Measurements from ENCODE around the gene ZSCAN30. TPM values are rescaled to one million over a fixed set of nuclear protein-coding genes. Genes with fewer than 3 reads are reported as not detected.

ZSCAN30 gene
- total and polyA plus RNA-seq, 3 experiments from 2014 or later = 3.0 to 10.8 (median 8.9) TPM

DNA sequence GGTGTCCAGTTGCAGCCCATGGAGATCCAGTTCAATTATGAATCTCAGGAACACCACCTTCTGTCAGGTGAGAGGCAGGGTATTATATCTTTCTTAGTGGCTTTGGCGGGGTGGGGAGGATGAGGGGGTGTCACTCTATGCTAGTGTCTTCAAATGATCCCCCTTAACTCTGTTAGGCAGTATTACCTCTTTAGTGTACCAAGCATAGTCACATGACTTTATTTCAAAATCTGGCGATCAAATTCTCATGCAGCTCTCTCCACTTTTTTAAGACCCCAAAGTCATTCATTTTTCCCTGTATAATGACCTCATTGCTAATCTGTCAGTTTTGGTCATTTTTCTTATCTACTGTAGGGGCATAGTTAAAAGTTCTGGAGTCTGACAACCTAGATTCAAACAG, 1.1 kb upstream of the ZSCAN30 start:
- Mint-ChIP-seq H3K4me3 (peak overlapping the region; percentile 97 to 99 (median 98)), H3K27ac (peak overlapping the region; percentile 51 to 99 (median 98)), H3K36me3 (peaks cover 15 to 46% (median 19%) of the 10 kb centered on the region in 3 donors), H3K27me3 (peaks cover 0 to 6% of the 10 kb centered on the region in 2 donors), H3K4me1 (peaks cover 53 to 90% (median 82%) of the 10 kb centered on the region in 3 donors), H3K9me3 (peaks cover 0 to 1% (median 0%) of the 10 kb centered on the region in 5 donors)
- peaks cover 25% of the 10 kb centered on the region for H3K4me1 ChIP-seq (ENCODE audit: insufficient read depth, low read length)
- H3K27ac ChIP-seq (ENCODE audit: low read depth, low read length) = peak overlapping the region; percentile 88
- H3K9me3 ChIP-seq (ENCODE audit: low read length) = no peaks in the 10 kb centered on the region
- H3K27me3 ChIP-seq (ENCODE audit: insufficient read depth, low read length, poor library complexity, severe bottlenecking) = no peaks in the 10 kb centered on the region
- peak overlapping the region; percentile 96 for H3K4me3 ChIP-seq (ENCODE audit: low read length)
- peaks cover 5% of the 10 kb centered on the region for H3K36me3 ChIP-seq (ENCODE audit: insufficient read depth, low read length)
- CTCF ChIA-PET = no interaction called here
- no peak for DNase-seq
- POLR2A ChIA-PET = interaction anchor here (1.3 kb wide), 1 partner anchor 23 kb away, joined by 4 read pairs; no protein-coding TSS in a partner anchor

DNA sequence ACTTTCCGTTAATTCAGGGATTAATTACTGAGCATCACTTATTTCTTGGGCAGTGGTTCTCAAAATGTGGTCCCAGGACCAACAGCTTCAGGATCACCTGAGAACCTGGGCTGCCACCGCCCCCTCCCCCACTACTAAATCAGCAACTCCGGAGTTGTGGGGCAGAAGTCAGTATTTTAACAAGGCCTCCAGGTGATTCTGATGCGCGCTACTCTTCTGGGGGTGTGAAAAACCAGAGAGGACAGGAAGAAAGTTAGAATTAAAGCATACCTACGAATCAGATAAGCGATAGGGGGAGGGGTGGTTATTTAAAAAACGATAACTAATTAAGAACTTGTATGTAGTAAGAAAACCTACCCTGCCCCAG, 319 bp downstream of the ZSCAN30 start:
- Mint-ChIP-seq H3K36me3 (peaks cover 10 to 32% (median 13%) of the 10 kb centered on the region in 3 donors), H3K4me1 (peaks cover 48 to 76% (median 70%) of the 10 kb centered on the region in 3 donors), H3K27me3 (peaks cover 0 to 6% of the 10 kb centered on the region in 2 donors), H3K9me3 (peaks cover 0 to 6% (median 0%) of the 10 kb centered on the region in 5 donors), H3K27ac (peak overlapping the region; percentile 90 to 99 (median 98)), H3K4me3 (peak overlapping the region; percentile 97 to 99 (median 98))
- DNase-seq = peak in 1 of 5 donors; percentile 54
- Histone ChIP-seq H3K27me3 (ENCODE audit: insufficient read depth, low read length, poor library complexity, severe bottlenecking) (no peaks in the 10 kb centered on the region), H3K4me1 (ENCODE audit: insufficient read depth, low read length) (peaks cover 25% of the 10 kb centered on the region), H3K36me3 (ENCODE audit: insufficient read depth, low read length) (no peaks in the 10 kb centered on the region), H3K4me3 (ENCODE audit: low read length) (peak overlapping the region; percentile 96), H3K27ac (ENCODE audit: low read depth, low read length) (peak overlapping the region; percentile 88), H3K9me3 (ENCODE audit: low read length) (no peaks in the 10 kb centered on the region)
- ChIA-PET CTCF (interaction anchor here (0.6 to 2.5 kb wide), 5 partner anchors 22 to 1604 kb away, joined by 3 to 15 read pairs (median 4); partner anchors contain the start of gene ZNF24), POLR2A (interaction anchor here (0.5 to 1.1 kb wide), 5 partner anchors 22 to 678 kb away, joined by 3 to 6 read pairs (median 4); partner anchors contain the start of genes ZNF24 and ZNF397)

DNA sequence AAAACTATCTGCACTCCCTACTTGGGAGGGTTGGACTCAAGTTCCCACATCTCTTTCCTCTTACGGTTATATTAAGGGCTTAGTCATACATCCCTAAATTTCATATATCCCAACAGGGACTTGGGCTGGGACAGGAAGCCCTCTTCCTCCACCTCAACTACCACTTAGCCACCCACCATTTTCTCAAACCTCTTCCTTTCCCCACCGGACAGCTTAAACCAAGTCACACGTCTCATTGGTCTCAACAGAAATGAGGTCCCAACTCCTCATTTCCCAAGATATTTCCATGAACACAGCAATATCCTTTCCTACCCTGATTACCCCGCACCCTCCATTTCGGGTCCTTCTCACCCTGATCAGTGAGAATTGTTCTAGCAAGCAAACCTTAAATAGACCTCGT, 736 bp downstream of the ZSCAN30 start:
- Mint-ChIP-seq H3K4me3 (peak overlapping the region; percentile 97 to 99 (median 98)), H3K27me3 (peaks cover 0 to 6% of the 10 kb centered on the region in 2 donors), H3K9me3 (peaks cover 0 to 6% (median 0%) of the 10 kb centered on the region in 5 donors), H3K27ac (peak overlapping the region; percentile 90 to 99 (median 98)), H3K4me1 (peaks cover 44 to 71% (median 66%) of the 10 kb centered on the region in 3 donors), H3K36me3 (peaks cover 7 to 28% (median 12%) of the 10 kb centered on the region in 3 donors)
- Histone ChIP-seq H3K4me3 (ENCODE audit: low read length) (peak overlapping the region; percentile 96), H3K27me3 (ENCODE audit: insufficient read depth, low read length, poor library complexity, severe bottlenecking) (no peaks in the 10 kb centered on the region), H3K27ac (ENCODE audit: low read depth, low read length) (peak overlapping the region; percentile 88), H3K9me3 (ENCODE audit: low read length) (no peaks in the 10 kb centered on the region), H3K36me3 (ENCODE audit: insufficient read depth, low read length) (no peaks in the 10 kb centered on the region), H3K4me1 (ENCODE audit: insufficient read depth, low read length) (peaks cover 25% of the 10 kb centered on the region)
- CTCF ChIA-PET = interaction anchor here (1.1 to 2.5 kb wide), 2 partner anchors 21 to 55 kb away, joined by 5 to 15 read pairs; partner anchors contain the start of gene ZNF24
- DNase-seq = no peak
- POLR2A ChIA-PET = interaction anchor here (0.9 kb wide), 1 partner anchor 55 kb away, joined by 4 read pairs; the partner anchor contains the start of gene ZNF24

DNA sequence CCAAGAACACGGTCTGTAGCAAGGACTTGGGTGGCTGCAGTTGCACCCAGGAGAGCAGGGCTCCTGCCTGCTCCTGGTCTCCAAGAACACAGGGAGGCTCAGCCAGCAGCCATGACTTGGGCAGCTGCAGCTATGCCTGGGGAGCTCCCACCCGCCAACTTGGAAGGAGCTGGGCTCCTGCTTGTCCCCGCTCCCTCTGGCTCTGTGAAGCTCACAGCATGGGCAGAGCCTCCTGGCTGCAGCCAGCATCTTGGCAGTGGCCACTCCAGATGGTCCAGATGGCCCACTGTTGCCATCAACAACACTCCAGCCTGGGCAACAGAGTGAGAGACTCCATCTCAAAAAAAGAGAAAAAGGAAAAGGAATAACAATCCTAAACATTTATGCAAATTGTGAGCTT, 5.2 kb downstream of the ZSCAN30 start:
- Histone ChIP-seq H3K36me3 (ENCODE audit: insufficient read depth, low read length) (no peaks in the 10 kb centered on the region), H3K27me3 (ENCODE audit: insufficient read depth, low read length, poor library complexity, severe bottlenecking) (no peaks in the 10 kb centered on the region), H3K9me3 (ENCODE audit: low read length) (no peaks in the 10 kb centered on the region), H3K4me1 (ENCODE audit: insufficient read depth, low read length) (peaks cover 7% of the 10 kb centered on the region), H3K4me3 (ENCODE audit: low read length) (no peak overlapping the region), H3K27ac (ENCODE audit: low read depth, low read length) (no peak overlapping the region)
- Mint-ChIP-seq H3K27ac (no peak overlapping the region), H3K4me1 (peaks cover 15 to 32% (median 27%) of the 10 kb centered on the region in 3 donors), H3K4me3 (no peak overlapping the region), H3K27me3 (no peaks in the 10 kb centered on the region), H3K36me3 (peaks cover 12 to 19% (median 17%) of the 10 kb centered on the region in 3 donors), H3K9me3 (peaks cover 0 to 6% (median 0%) of the 10 kb centered on the region in 5 donors)
- POLR2A ChIA-PET = no interaction called here
- no peak for DNase-seq
- CTCF ChIA-PET = interaction anchor here (1.5 kb wide), 1 partner anchor 17 kb away, joined by 3 read pairs; no protein-coding TSS in a partner anchor

GRCh38 chr18:35283923-35284794, 5.9 kb downstream of the ZSCAN30 start:
- Histone ChIP-seq H3K9me3 (ENCODE audit: low read length) (no peaks in the 10 kb centered on the region), H3K27ac (ENCODE audit: low read depth, low read length) (no peak overlapping the region), H3K36me3 (ENCODE audit: insufficient read depth, low read length) (no peaks in the 10 kb centered on the region), H3K4me3 (ENCODE audit: low read length) (no peak overlapping the region), H3K4me1 (ENCODE audit: insufficient read depth, low read length) (peaks cover 1% of the 10 kb centered on the region), H3K27me3 (ENCODE audit: insufficient read depth, low read length, poor library complexity, severe bottlenecking) (no peaks in the 10 kb centered on the region)
- no peak for DNase-seq
- peaks cover 0 to 6% (median 0%) of the 10 kb centered on the region in 5 donors for H3K9me3 Mint-ChIP-seq
- ChIA-PET POLR2A (interaction anchor here (1.0 kb wide), 1 partner anchor 17 kb away, joined by 3 read pairs; no protein-coding TSS in a partner anchor), CTCF (interaction anchor here (1.5 kb wide), 1 partner anchor 16 kb away, joined by 3 read pairs; no protein-coding TSS in a partner anchor)
- H3K4me1 Mint-ChIP-seq = peaks cover 9 to 27% (median 20%) of the 10 kb centered on the region in 3 donors
- H3K36me3 Mint-ChIP-seq = peaks cover 9 to 21% (median 18%) of the 10 kb centered on the region in 3 donors
- no peak overlapping the region for H3K4me3 Mint-ChIP-seq
- H3K27me3 Mint-ChIP-seq = no peaks in the 10 kb centered on the region
- H3K27ac Mint-ChIP-seq = no peak overlapping the region

- no peak overlapping the region for H3K27ac ChIP-seq (ENCODE audit: low read depth, low read length)
- DNase-seq = no peak
- H3K4me1 ChIP-seq (ENCODE audit: insufficient read depth, low read length) = no peaks in the 10 kb centered on the region
- CTCF ChIA-PET = no interaction called here
- Mint-ChIP-seq H3K4me1 (peaks cover 5 to 12% (median 9%) of the 10 kb centered on the region in 3 donors), H3K27ac (no peak overlapping the region), H3K4me3 (no peak overlapping the region), H3K36me3 (peaks cover 9 to 31% (median 21%) of the 10 kb centered on the region in 3 donors), H3K9me3 (peaks cover 0 to 6% (median 0%) of the 10 kb centered on the region in 5 donors), H3K27me3 (no peaks in the 10 kb centered on the region)
- no peak overlapping the region for H3K4me3 ChIP-seq (ENCODE audit: low read length)
- H3K36me3 ChIP-seq (ENCODE audit: insufficient read depth, low read length) = no peaks in the 10 kb centered on the region
- H3K9me3 ChIP-seq (ENCODE audit: low read length) = no peaks in the 10 kb centered on the region
- no peaks in the 10 kb centered on the region for H3K27me3 ChIP-seq (ENCODE audit: insufficient read depth, low read length, poor library complexity, severe bottlenecking)
- POLR2A ChIA-PET = no interaction called here
These were observed 7.7 kb downstream of the ZSCAN30 start for GRCh38 chr18:35282353-35282752.

- ChIA-PET CTCF (no interaction called here), POLR2A (no interaction called here)
- peaks cover 0 to 2% of the 10 kb centered on the region in 2 donors for H3K27me3 Mint-ChIP-seq
- no peak overlapping the region for H3K4me3 ChIP-seq (ENCODE audit: low read length)
- no peaks in the 10 kb centered on the region for H3K9me3 Mint-ChIP-seq
- H3K27ac Mint-ChIP-seq = no peak overlapping the region
- no peaks in the 10 kb centered on the region for H3K9me3 ChIP-seq (ENCODE audit: low read length)
- H3K4me1 ChIP-seq (ENCODE audit: insufficient read depth, low read length) = no peaks in the 10 kb centered on the region
- no peak overlapping the region for H3K27ac ChIP-seq (ENCODE audit: low read depth, low read length)
- H3K36me3 Mint-ChIP-seq = peaks cover 9 to 23% (median 17%) of the 10 kb centered on the region in 3 donors
- no peaks in the 10 kb centered on the region for H3K36me3 ChIP-seq (ENCODE audit: insufficient read depth, low read length)
- DNase-seq = no peak
- H3K27me3 ChIP-seq (ENCODE audit: insufficient read depth, low read length, poor library complexity, severe bottlenecking) = no peaks in the 10 kb centered on the region
- peaks cover 0 to 8% (median 0%) of the 10 kb centered on the region in 3 donors for H3K4me1 Mint-ChIP-seq
- no peak overlapping the region for H3K4me3 Mint-ChIP-seq
These were observed 11.1 kb downstream of the ZSCAN30 start for GRCh38 chr18:35278969-35279368.
